ENCODE measurements around the gene TRIM14.

GRCh38 chr9:98081477-98082219, 37.4 kb downstream of the TRIM14 start:
- no peak for TF ChIP-seq KDM5B (CRISPR knock-in tag; IDR thresholded peaks at IDR 0.05; ENCODE audit: borderline replicate concordance)
- TF ChIP-seq EZH2 (conservative IDR thresholded peaks at IDR 0.05; ENCODE audit: low read depth, low read length), result no peak
- TF ChIP-seq ZNF577 (CRISPR knock-in tag; IDR thresholded peaks at IDR 0.05; ENCODE audit: borderline replicate concordance, low read depth), result no peak
- TF ChIP-seq CTCF (CRISPR knock-in tag; IDR thresholded peaks at IDR 0.05), result no peak
- no peak for TF ChIP-seq POLR2AphosphoS5 (IDR thresholded peaks at IDR 0.05; ENCODE audit: low read depth, low read length)
- TF ChIP-seq, protein P1, sequence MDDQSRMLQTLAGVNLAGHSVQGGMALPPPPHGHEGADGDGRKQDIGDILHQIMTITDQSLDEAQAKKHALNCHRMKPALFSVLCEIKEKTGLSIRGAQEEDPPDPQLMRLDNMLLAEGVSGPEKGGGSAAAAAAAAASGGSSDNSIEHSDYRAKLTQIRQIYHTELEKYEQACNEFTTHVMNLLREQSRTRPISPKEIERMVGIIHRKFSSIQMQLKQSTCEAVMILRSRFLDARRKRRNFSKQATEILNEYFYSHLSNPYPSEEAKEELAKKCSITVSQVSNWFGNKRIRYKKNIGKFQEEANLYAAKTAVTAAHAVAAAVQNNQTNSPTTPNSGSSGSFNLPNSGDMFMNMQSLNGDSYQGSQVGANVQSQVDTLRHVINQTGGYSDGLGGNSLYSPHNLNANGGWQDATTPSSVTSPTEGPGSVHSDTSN (CRISPR knock-in tag; IDR thresholded peaks at IDR 0.05; ENCODE audit: borderline replicate concordance), result no peak
- TF ChIP-seq MXI1 (IDR thresholded peaks at IDR 0.05; ENCODE audit: borderline replicate concordance, low read depth, low read length), result no peak
- no peak for TF ChIP-seq IRF2 (CRISPR knock-in tag; IDR thresholded peaks at IDR 0.05)

All from HepG2 (cell line).